ENCODE measurements around the gene FUCA2.

Gene FUCA2

GRCh38 chr6:143498428-143498827 lies 13.1 kb downstream of the FUCA2 start:
- no peak overlapping the region for H3K27ac ChIP-seq
- no peak for TF ChIP-seq CTCF (conservative IDR thresholded peaks at IDR 0.05)

- no peak overlapping the region for H3K27ac ChIP-seq
- no peak for TF ChIP-seq CTCF (conservative IDR thresholded peaks at IDR 0.05)
Measured at GRCh38 chr6:143496974-143497373, 14.5 kb downstream of the FUCA2 start.

GRCh38 chr6:143490775-143491174 lies 20.7 kb downstream of the FUCA2 start:
- no peak for TF ChIP-seq CTCF (conservative IDR thresholded peaks at IDR 0.05)

GRCh38 chr6:143490244-143490643 lies 21.3 kb downstream of the FUCA2 start:
- H3K27ac ChIP-seq: no peak overlapping the region
- no peak for TF ChIP-seq CTCF (conservative IDR thresholded peaks at IDR 0.05)

More at GRCh38 chr6:143490775-143491174, 20.7 kb downstream of the FUCA2 start:
- no peak overlapping the region for H3K27ac ChIP-seq

GRCh38 chr6:143486752-143487151 lies 24.8 kb downstream of the FUCA2 start:
- no peak for TF ChIP-seq CTCF (conservative IDR thresholded peaks at IDR 0.05)
- H3K27ac ChIP-seq: no peak overlapping the region

- no peak for TF ChIP-seq CTCF (conservative IDR thresholded peaks at IDR 0.05)
- no peak overlapping the region for H3K27ac ChIP-seq
Measured at GRCh38 chr6:143485967-143486366, 25.6 kb downstream of the FUCA2 start.

GRCh38 chr6:143482593-143482992 lies 28.9 kb downstream of the FUCA2 start:
- no peak overlapping the region for H3K27ac ChIP-seq
- TF ChIP-seq CTCF (conservative IDR thresholded peaks at IDR 0.05): no peak
